GM12892 (cell line): ENCODE results near the gene ZIC5.

Experiments
- POLR2A ChIP-seq: IDR thresholded peaks from 2 replicates; pipeline ENCODE4 v1.6.1; 2011; ENCODE audit warnings: low read depth, low read length, control low read depth
- POLR2AphosphoS5 ChIP-seq: IDR thresholded peaks from 2 replicates; pipeline ENCODE4 v1.6.1; 2011; ENCODE audit warnings: low read depth, low read length, control low read depth

DNA sequence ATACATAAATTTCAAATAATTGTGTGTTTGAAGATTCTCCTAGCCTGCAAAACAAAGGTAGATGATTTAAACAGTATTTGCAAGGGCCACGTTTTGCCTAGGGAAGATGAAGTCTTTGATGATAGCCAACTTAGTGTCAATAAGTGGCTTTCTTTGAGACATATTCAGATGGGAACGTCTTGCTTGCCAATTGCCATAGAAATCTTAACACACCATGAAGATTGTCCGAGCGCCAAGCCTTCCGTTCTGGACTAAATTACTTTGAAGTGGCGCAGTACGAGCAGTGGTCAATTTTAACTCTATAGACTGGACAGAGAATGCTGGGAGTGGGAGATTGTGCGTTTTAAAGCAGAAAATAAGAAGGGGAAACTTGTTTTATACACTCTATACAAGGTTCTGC, 9.9 kb downstream of the ZIC5 start:
- TF ChIP-seq POLR2A (no peak), POLR2AphosphoS5 (no peak)
